Skeletal muscle satellite cell (primary cell): ENCODE measurements around the gene AKAP13.

Experiments used
- H3K27me3 ChIP-seq: 2 replicates; pipeline ENCODE4 v1.7.0; 2013; ENCODE audit warnings: low read length; ENCODE audit not compliant: control insufficient read depth, insufficient read depth
- H3K36me3 ChIP-seq: 2 replicates; pipeline ENCODE4 v1.7.0; 2013; ENCODE audit warnings: mild to moderate bottlenecking, control low read depth, low read length; ENCODE audit not compliant: insufficient read depth
- H3K4me1 ChIP-seq: 2 replicates; pipeline ENCODE4 v1.7.0; 2013; ENCODE audit warnings: low read length; ENCODE audit not compliant: control insufficient read depth, insufficient read depth
- H3K4me2 ChIP-seq: 2 replicates; pipeline ENCODE4 v1.7.0; 2013; ENCODE audit warnings: mild to moderate bottlenecking, low read length
- H3K4me3 ChIP-seq: 2 replicates; pipeline ENCODE4 v1.7.0; 2013; ENCODE audit warnings: low read length
- H3K9ac ChIP-seq: 2 replicates; pipeline ENCODE4 v1.7.0; 2013; ENCODE audit warnings: mild to moderate bottlenecking, low read depth, low read length, moderate library complexity
- H3K9me3 ChIP-seq: replicated peaks from 2 replicates; pipeline ENCODE4 v1.7.0; 2013; ENCODE audit warnings: mild to moderate bottlenecking, control low read depth, low read length

Gene AKAP13

GRCh38 chr15:85769182-85769900 lies 388.9 kb downstream of the AKAP13 start:
- no peak overlapping the region for H3K4me2 ChIP-seq
- H3K4me3 ChIP-seq = no peak overlapping the region
- H3K9ac ChIP-seq = no peak overlapping the region
- H3K9me3 ChIP-seq = no peaks in the 10 kb centered on the region
- no peaks in the 10 kb centered on the region for H3K27me3 ChIP-seq
- H3K4me1 ChIP-seq = peaks cover 39% of the 10 kb centered on the region
- no peaks in the 10 kb centered on the region for H3K36me3 ChIP-seq

- no peak overlapping the region for H3K4me3 ChIP-seq
- no peaks in the 10 kb centered on the region for H3K36me3 ChIP-seq
- H3K27me3 ChIP-seq = no peaks in the 10 kb centered on the region
- H3K4me2 ChIP-seq = no peak overlapping the region
- peaks cover 33% of the 10 kb centered on the region for H3K4me1 ChIP-seq
- no peaks in the 10 kb centered on the region for H3K9me3 ChIP-seq
- no peak overlapping the region for H3K9ac ChIP-seq
Measured at GRCh38 chr15:85770096-85771041, 390.0 kb downstream of the AKAP13 start.

GRCh38 chr15:85771271-85771670 lies 390.9 kb downstream of the AKAP13 start:
- Histone ChIP-seq H3K36me3 (no peaks in the 10 kb centered on the region), H3K27me3 (no peaks in the 10 kb centered on the region), H3K4me3 (no peak overlapping the region), H3K9ac (no peak overlapping the region), H3K4me2 (peak overlapping the region; percentile 18), H3K9me3 (no peaks in the 10 kb centered on the region), H3K4me1 (peaks cover 30% of the 10 kb centered on the region)

GRCh38 chr15:85771781-85772445 lies 391.5 kb downstream of the AKAP13 start:
- no peaks in the 10 kb centered on the region for H3K36me3 ChIP-seq
- H3K9ac ChIP-seq = no peak overlapping the region
- H3K4me1 ChIP-seq = peaks cover 27% of the 10 kb centered on the region
- no peaks in the 10 kb centered on the region for H3K9me3 ChIP-seq
- no peak overlapping the region for H3K4me3 ChIP-seq
- no peaks in the 10 kb centered on the region for H3K27me3 ChIP-seq
- peak overlapping the region; percentile 18 for H3K4me2 ChIP-seq

- H3K36me3 ChIP-seq = no peaks in the 10 kb centered on the region
- no peak overlapping the region for H3K4me2 ChIP-seq
- no peak overlapping the region for H3K9ac ChIP-seq
- no peaks in the 10 kb centered on the region for H3K27me3 ChIP-seq
- H3K9me3 ChIP-seq = no peaks in the 10 kb centered on the region
- H3K4me1 ChIP-seq = peaks cover 27% of the 10 kb centered on the region
- H3K4me3 ChIP-seq = no peak overlapping the region
Measured at GRCh38 chr15:85772668-85773067, 392.3 kb downstream of the AKAP13 start.

DNA sequence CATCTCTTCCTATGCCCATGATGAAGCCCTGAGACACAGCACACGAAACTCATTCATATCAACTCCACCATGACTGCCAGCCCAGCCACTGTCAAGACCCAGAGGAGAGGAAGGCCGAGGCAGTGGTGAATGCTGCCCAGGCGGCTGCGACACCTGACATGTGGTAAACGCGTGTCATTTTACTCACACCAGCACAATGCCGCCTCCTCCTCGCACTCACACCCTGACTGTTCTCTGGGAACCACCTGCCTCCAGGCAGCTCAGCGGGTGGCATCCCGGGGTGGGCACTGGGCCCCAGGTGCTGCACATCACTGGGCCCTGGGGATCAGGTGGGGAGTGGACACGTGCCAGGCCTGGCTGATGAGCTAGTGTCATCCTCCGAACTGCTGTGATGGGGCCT lies 392.8 kb downstream of the AKAP13 start:
- Histone ChIP-seq H3K4me1 (peaks cover 27% of the 10 kb centered on the region), H3K27me3 (no peaks in the 10 kb centered on the region), H3K9me3 (no peaks in the 10 kb centered on the region), H3K4me2 (no peak overlapping the region), H3K4me3 (no peak overlapping the region), H3K9ac (no peak overlapping the region), H3K36me3 (no peaks in the 10 kb centered on the region)

GRCh38 chr15:85773970-85774369 lies 393.6 kb downstream of the AKAP13 start:
- Histone ChIP-seq H3K27me3 (no peaks in the 10 kb centered on the region), H3K4me3 (no peak overlapping the region), H3K9ac (no peak overlapping the region), H3K4me1 (peaks cover 27% of the 10 kb centered on the region), H3K36me3 (no peaks in the 10 kb centered on the region), H3K9me3 (no peaks in the 10 kb centered on the region), H3K4me2 (no peak overlapping the region)

DNA sequence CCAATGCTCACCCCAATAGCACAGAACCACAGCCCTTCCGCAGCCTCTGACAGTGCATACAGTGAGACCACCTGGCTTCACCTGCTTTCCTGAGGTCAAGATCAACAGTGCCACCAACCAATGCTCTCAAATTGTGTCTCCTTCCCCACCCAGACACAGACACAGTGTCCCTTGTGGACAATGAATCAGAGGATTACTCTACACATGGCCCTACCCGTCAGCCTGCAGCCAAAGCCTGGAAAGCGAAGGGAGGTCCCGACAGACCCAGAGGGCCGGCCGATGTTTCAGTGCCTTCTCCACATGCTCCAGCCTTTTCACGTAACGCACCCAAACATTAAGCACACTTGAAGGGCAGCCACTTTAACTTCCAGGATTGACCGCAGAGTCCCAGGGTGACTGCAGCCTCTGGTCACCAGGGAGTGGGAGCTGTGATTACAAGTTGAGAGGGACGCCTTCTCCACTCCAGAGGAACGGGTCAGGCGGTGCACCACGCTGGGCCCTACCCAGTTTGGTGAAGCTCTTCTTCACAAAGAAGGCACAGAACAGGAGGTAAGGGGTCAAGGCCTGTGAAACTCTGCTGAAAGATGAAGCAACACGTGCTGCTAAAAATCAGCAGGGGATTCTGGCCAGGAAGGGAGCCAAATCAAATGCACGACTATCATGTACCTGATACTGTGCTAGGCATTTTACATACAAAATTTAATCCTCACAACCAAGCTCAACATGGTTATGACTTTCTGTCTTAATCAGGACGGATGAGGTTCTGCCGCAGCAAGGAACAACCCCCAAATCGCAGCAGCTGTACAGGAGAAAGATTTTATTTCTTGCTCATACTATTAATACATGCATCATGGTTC lies 397.1 kb downstream of the AKAP13 start:
- no peaks in the 10 kb centered on the region for H3K27me3 ChIP-seq
- H3K4me2 ChIP-seq = no peak overlapping the region
- no peak overlapping the region for H3K4me3 ChIP-seq
- H3K9me3 ChIP-seq = no peaks in the 10 kb centered on the region
- no peak overlapping the region for H3K9ac ChIP-seq
- peaks cover 4% of the 10 kb centered on the region for H3K4me1 ChIP-seq
- no peaks in the 10 kb centered on the region for H3K36me3 ChIP-seq

DNA sequence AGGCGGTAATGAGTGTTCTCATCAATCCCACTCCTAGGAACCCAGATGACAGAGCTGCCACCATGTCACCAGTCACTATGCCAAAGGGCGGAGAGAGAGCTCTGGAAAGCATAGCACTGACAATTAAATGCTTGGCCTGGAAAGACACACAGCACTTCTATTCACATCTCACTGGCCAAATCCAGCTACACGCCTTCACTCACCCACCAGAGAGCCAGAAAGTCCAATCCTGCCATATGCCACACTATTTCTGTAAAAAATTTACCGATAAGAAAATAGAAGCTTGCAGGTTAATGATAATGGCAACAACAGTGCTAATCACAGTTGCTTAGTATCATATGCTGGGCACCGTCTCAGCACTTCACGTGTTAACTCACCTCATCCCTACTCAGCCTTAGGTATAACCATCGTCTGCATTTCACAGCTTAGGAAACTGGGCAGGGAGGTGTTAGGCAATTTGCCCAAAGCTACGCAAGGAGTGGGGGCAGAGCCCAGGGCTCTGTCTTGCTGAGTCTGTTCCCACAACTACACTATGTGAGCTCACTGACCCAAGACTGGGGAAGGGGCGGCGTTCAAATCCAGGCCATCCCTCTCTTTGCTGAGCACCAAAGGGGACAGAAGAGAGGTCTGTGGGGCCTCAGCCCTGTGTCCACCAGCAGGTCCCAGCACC lies 397.8 kb downstream of the AKAP13 start:
- Histone ChIP-seq H3K4me1 (no peaks in the 10 kb centered on the region), H3K9ac (no peak overlapping the region), H3K4me2 (no peak overlapping the region), H3K27me3 (no peaks in the 10 kb centered on the region), H3K9me3 (no peaks in the 10 kb centered on the region), H3K36me3 (no peaks in the 10 kb centered on the region), H3K4me3 (no peak overlapping the region)

DNA sequence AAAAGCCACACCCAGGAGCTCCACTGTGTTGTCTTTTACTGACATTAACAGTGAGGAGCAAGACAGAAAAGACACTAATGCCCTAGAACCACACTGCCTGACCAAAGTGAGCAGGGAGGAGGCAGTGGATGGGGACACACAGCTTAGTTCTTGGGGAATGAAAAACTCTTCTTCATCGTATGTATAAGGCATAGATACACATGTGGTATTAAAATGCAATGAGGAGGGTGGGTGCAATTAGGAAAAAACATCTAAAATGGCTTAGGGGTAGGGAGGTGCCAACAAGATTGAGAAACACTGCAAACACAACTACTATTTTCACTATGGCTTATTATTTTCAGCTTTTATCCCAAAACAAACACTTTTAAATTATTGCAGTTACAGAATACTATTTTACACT lies 398.8 kb downstream of the AKAP13 start:
- H3K9ac ChIP-seq = no peak overlapping the region
- H3K36me3 ChIP-seq = no peaks in the 10 kb centered on the region
- H3K4me1 ChIP-seq = no peaks in the 10 kb centered on the region
- H3K9me3 ChIP-seq = no peaks in the 10 kb centered on the region
- no peaks in the 10 kb centered on the region for H3K27me3 ChIP-seq
- no peak overlapping the region for H3K4me3 ChIP-seq
- no peak overlapping the region for H3K4me2 ChIP-seq
